Erythroblast (primary cell): ENCODE data around the gene DNPH1.

Experiments
- GATA1 ChIP-seq: IDR thresholded peaks from 2 replicates; pipeline ENCODE4 v1.6.1; 2011; ENCODE audit warnings: low read depth, mild to moderate bottlenecking, control low read depth, low read length, moderate library complexity
- POLR2A ChIP-seq: IDR thresholded peaks from 2 replicates; pipeline ENCODE4 v1.6.1; 2011; ENCODE audit warnings: mild to moderate bottlenecking, low read length

DNA sequence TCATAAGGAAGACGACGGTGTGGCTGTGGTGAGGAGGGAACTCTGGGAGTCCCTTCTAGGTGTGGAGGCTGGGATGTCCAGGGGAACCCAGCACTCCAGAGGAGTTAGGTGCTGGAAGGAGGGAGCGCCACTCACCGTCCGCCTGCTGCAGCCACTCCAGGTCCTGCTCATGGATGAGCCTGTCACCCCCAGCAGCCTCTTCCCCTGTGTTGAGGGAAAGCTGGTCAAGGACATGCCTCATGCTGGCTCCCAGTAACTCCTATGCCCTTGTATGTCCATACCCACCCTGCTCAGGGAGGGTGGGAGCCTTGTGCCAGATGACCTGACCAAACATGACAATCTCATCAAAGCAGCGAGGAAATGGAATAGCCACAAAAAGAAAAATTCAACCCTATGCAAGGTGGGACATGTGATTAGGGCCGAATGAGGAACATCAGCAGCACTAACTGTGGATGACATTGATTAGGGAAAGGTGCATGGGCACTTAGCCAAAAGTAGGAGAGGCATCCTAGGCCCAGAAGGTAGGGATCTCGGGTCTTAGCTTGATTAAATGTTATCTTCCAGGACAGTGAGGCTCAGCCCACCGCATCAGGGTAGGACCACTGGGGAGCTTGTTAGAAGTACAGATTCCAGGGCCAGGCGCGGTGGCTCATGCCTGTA lies 3.0 kb downstream of the DNPH1 start:
- no peak for TF ChIP-seq POLR2A
- no peak for TF ChIP-seq GATA1
